Limb (tissue), 2 donors: ENCODE results near the gene GTF3C1.
"Not testable (repeated sequence)": the region's sequence is repeated elsewhere in the genome, so short reads cannot be mapped to it uniquely, and the experiment has no call there.

Source experiments
- DNase-seq, 2 donors: peaks; one replicate each; pipeline ENCODE4 v3.0.0-alpha.2; 2016; ENCODE audit errors: extremely low spot score in 2 of 2

The GTF3C1 gene

GRCh38 chr16:27444015-27444414 lies 105.7 kb downstream of the GTF3C1 start:
- no peak for DNase-seq

- peak in 1 of 2 donors; percentile 2 for DNase-seq
Observed at GRCh38 chr16:27441998-27442397, 107.7 kb downstream of the GTF3C1 start.

- peak in 1 of 2 donors; percentile 7 for DNase-seq
Observed at GRCh38 chr16:27441276-27441675, 108.4 kb downstream of the GTF3C1 start.

GRCh38 chr16:27439271-27440018 lies 110.3 kb downstream of the GTF3C1 start:
- peak in 1 of 2 donors; percentile 13 for DNase-seq

GRCh38 chr16:27437946-27438345 lies 111.8 kb downstream of the GTF3C1 start:
- DNase-seq: no peak

- DNase-seq: no peak
Observed at GRCh38 chr16:27436921-27437650, 112.6 kb downstream of the GTF3C1 start.

GRCh38 chr16:27436065-27436464 lies 113.6 kb downstream of the GTF3C1 start:
- DNase-seq: no peak

GRCh38 chr16:27435146-27435545 lies 114.6 kb downstream of the GTF3C1 start:
- DNase-seq: not testable (repeated sequence)

GRCh38 chr16:27434141-27435051 lies 115.3 kb downstream of the GTF3C1 start:
- DNase-seq: no peak

GRCh38 chr16:27433636-27434035 lies 116.1 kb downstream of the GTF3C1 start:
- no peak for DNase-seq

GRCh38 chr16:27433191-27433590 lies 116.5 kb downstream of the GTF3C1 start:
- DNase-seq: not testable (repeated sequence)

GRCh38 chr16:27432558-27432957 lies 117.2 kb downstream of the GTF3C1 start:
- no peak for DNase-seq

- no peak for DNase-seq
Observed at GRCh38 chr16:27431773-27432532, 117.8 kb downstream of the GTF3C1 start.

- DNase-seq: no peak
Observed at GRCh38 chr16:27430923-27431484, 118.7 kb downstream of the GTF3C1 start.

- DNase-seq: no peak
Observed at GRCh38 chr16:27430512-27430911, 119.2 kb downstream of the GTF3C1 start.

- DNase-seq: no peak
Observed at GRCh38 chr16:27429981-27430441, 119.7 kb downstream of the GTF3C1 start.

GRCh38 chr16:27429330-27429871 lies 120.3 kb downstream of the GTF3C1 start:
- no peak for DNase-seq

GRCh38 chr16:27428026-27428785 lies 121.5 kb downstream of the GTF3C1 start:
- DNase-seq: no peak

- DNase-seq: no peak
Observed at GRCh38 chr16:27427538-27427937, 122.2 kb downstream of the GTF3C1 start.
